WERI-Rb-1 (cell line): ENCODE results near the gene ATXN7.

Experiments
- DNase-seq: peaks from one replicate; pipeline ENCODE4 v3.0.0-alpha.2; 2020
- H3K27ac ChIP-seq: fragments of 250-450 bp; sonication (Bioruptor Pico); 2 replicates; pipeline ENCODE4 v1.5.1; 2020; ENCODE audit warnings: mild to moderate bottlenecking, moderate library complexity
- H3K27me3 ChIP-seq: fragments of 250-450 bp; sonication (Bioruptor Pico); 2 replicates; pipeline ENCODE4 v1.5.1; 2021; ENCODE audit warnings: mild to moderate bottlenecking, low read depth, moderate library complexity; ENCODE audit not compliant: insufficient read depth, severe bottlenecking
- H3K36me3 ChIP-seq: fragments of 250-450 bp; sonication (Bioruptor Pico); 2 replicates; pipeline ENCODE4 v1.5.1; 2020; ENCODE audit warnings: mild to moderate bottlenecking, moderate library complexity
- H3K4me3 ChIP-seq: 2 replicates; pipeline ENCODE4 v1.5.1; 2011; ENCODE audit warnings: low read depth, mild to moderate bottlenecking, control low read depth, low read length
- H3K9me3 ChIP-seq: fragments of 250-450 bp; sonication (Bioruptor Pico); 2 replicates; pipeline ENCODE4 v1.5.1; 2021; ENCODE audit warnings: mild to moderate bottlenecking, moderate library complexity; ENCODE audit not compliant: severe bottlenecking
- CTCF ChIP-seq: IDR thresholded peaks from 2 replicates; pipeline ENCODE4 v1.5.1; 2011; ENCODE audit warnings: low read depth, mild to moderate bottlenecking, control low read depth, inconsistent platforms, low read length

Gene ATXN7

GRCh38 chr3:63942528-63942927, 78.9 kb downstream of the ATXN7 start:
- no peak for DNase-seq
- no peaks in the 10 kb centered on the region; the same call in 1 of the 2 replicates for H3K36me3 ChIP-seq
- no peak overlapping the region for H3K27ac ChIP-seq
- H3K4me3 ChIP-seq, result no peak overlapping the region
- H3K9me3 ChIP-seq, result no peaks in the 10 kb centered on the region
- H3K27me3 ChIP-seq, result no peaks in the 10 kb centered on the region
- no peak for TF ChIP-seq CTCF

GRCh38 chr3:63943678-63944077, 80.0 kb downstream of the ATXN7 start:
- Histone ChIP-seq H3K9me3 (no peaks in the 10 kb centered on the region), H3K27ac (no peak overlapping the region), H3K27me3 (no peaks in the 10 kb centered on the region), H3K4me3 (no peak overlapping the region), H3K36me3 (no peaks in the 10 kb centered on the region; the same call in 1 of the 2 replicates)
- no peak for TF ChIP-seq CTCF
- no peak for DNase-seq

GRCh38 chr3:63945558-63946096, 82.0 kb downstream of the ATXN7 start:
- TF ChIP-seq CTCF, result no peak
- H3K9me3 ChIP-seq, result no peaks in the 10 kb centered on the region

GRCh38 chr3:63946753-63947152, 83.1 kb downstream of the ATXN7 start:
- no peaks in the 10 kb centered on the region; the same call in 1 of the 2 replicates for H3K36me3 ChIP-seq

More at GRCh38 chr3:63945558-63946096, 82.0 kb downstream of the ATXN7 start:
- Histone ChIP-seq H3K4me3 (no peak overlapping the region), H3K27me3 (no peaks in the 10 kb centered on the region), H3K36me3 (no peaks in the 10 kb centered on the region; the same call in 1 of the 2 replicates), H3K27ac (no peak overlapping the region)
- DNase-seq, result no peak

GRCh38 chr3:63947594-63947993, 83.9 kb downstream of the ATXN7 start:
- DNase-seq, result no peak
- H3K9me3 ChIP-seq, result no peaks in the 10 kb centered on the region
- H3K36me3 ChIP-seq, result no peaks in the 10 kb centered on the region; the same call in 1 of the 2 replicates
- H3K4me3 ChIP-seq, result no peak overlapping the region
- no peaks in the 10 kb centered on the region for H3K27me3 ChIP-seq
- TF ChIP-seq CTCF, result no peak
- no peak overlapping the region for H3K27ac ChIP-seq

More at GRCh38 chr3:63946753-63947152, 83.1 kb downstream of the ATXN7 start:
- no peak overlapping the region for H3K4me3 ChIP-seq
- no peak for TF ChIP-seq CTCF
- no peak overlapping the region for H3K27ac ChIP-seq
- no peak for DNase-seq
- no peaks in the 10 kb centered on the region for H3K27me3 ChIP-seq
- H3K9me3 ChIP-seq, result no peaks in the 10 kb centered on the region

GRCh38 chr3:63949005-63949404, 85.3 kb downstream of the ATXN7 start:
- H3K4me3 ChIP-seq, result no peak overlapping the region
- DNase-seq, result no peak
- H3K9me3 ChIP-seq, result no peaks in the 10 kb centered on the region
- no peaks in the 10 kb centered on the region for H3K27me3 ChIP-seq
- TF ChIP-seq CTCF, result no peak
- peaks cover 5% of the 10 kb centered on the region for H3K36me3 ChIP-seq
- H3K27ac ChIP-seq, result no peak overlapping the region
